RWPE2 (cell line): Measurements from ENCODE around the gene TBC1D1.

Experiments
- ATAC-seq: fragments of 200-7000 bp; cut with Tn5 transposase; 3 replicates; pipeline ENCODE4 v1.9.1; 2021; ENCODE audit warnings: low read depth
- DNase-seq: peaks from one replicate; pipeline ENCODE4 v3.0.0-alpha.2; 2020; ENCODE audit warnings: low spot score
- H3K27ac ChIP-seq: fragments of 450-650 bp; 2 replicates; pipeline ENCODE4 v1.5.1; 2017; ENCODE audit warnings: mild to moderate bottlenecking; ENCODE audit not compliant: poor library complexity, severe bottlenecking
- H3K27me3 ChIP-seq: fragments of 250-450 bp; sonication (Bioruptor Pico); 2 replicates; pipeline ENCODE4 v1.5.1; 2021; ENCODE audit warnings: mild to moderate bottlenecking, moderate library complexity; ENCODE audit not compliant: insufficient read depth, poor library complexity, severe bottlenecking
- H3K36me3 ChIP-seq: fragments of 250-450 bp; sonication (Bioruptor Pico); 2 replicates; pipeline ENCODE4 v1.5.1; 2020; ENCODE audit warnings: low read depth, mild to moderate bottlenecking, moderate library complexity
- H3K4me1 ChIP-seq: fragments of 250-450 bp; sonication (Bioruptor Pico); 2 replicates; pipeline ENCODE4 v1.5.1; 2021; ENCODE audit warnings: mild to moderate bottlenecking, moderate library complexity; ENCODE audit not compliant: insufficient read depth, poor library complexity, severe bottlenecking
- H3K4me3 ChIP-seq: fragments of 250-450 bp; sonication (Bioruptor Pico); 2 replicates; pipeline ENCODE4 v1.5.1; 2021; ENCODE audit warnings: mild to moderate bottlenecking, moderate library complexity; ENCODE audit not compliant: severe bottlenecking
- H3K9me3 ChIP-seq: fragments of 250-450 bp; sonication (Bioruptor Pico); 2 replicates; pipeline ENCODE4 v1.5.1; 2021; ENCODE audit warnings: mild to moderate bottlenecking, moderate library complexity; ENCODE audit not compliant: severe bottlenecking
- CTCF ChIP-seq: fragments of 450-650 bp; IDR thresholded peaks from one replicate; pipeline ENCODE4 v1.5.1; 2017; ENCODE audit warnings: mild to moderate bottlenecking, moderate library complexity; ENCODE audit not compliant: poor library complexity, severe bottlenecking

Gene TBC1D1

GRCh38 chr4:37989398-37990260 is 98.7 kb downstream of the TBC1D1 start:
- no peak for ATAC-seq
- Histone ChIP-seq H3K4me3 (no peak overlapping the region), H3K9me3 (no peaks in the 10 kb centered on the region), H3K36me3 (no peaks in the 10 kb centered on the region), H3K27me3 (no peaks in the 10 kb centered on the region), H3K27ac (no peak overlapping the region), H3K4me1 (no peaks in the 10 kb centered on the region)
- no peak for TF ChIP-seq CTCF
- DNase-seq = no peak

DNA sequence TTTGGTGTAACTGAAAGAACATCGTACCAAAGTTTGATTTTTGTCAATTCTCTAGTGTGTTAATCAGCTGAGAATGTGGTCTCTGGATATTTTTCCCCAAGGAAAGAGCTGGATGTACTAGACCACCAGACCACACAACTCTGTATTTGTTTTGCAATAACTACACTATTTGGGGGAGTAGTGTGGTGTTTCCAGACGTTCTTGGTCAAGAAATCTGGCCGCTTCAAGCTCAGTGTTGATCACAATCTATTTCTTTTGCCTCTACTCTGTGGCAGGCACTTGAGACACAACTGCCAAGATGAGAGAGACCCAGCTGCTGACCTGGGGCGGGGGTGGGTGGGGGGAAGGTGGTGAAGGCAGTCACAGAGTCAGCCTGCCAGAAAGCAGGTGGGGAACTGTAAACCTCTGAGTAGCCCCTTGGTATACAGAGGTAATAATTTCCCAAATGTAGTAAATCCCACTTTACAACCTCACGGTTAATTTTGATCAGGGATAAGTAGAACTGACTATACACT is 99.9 kb downstream of the TBC1D1 start:
- no peak for ATAC-seq
- no peak for DNase-seq
- H3K4me1 ChIP-seq = no peaks in the 10 kb centered on the region
- TF ChIP-seq CTCF = no peak
- no peak overlapping the region for H3K4me3 ChIP-seq
- no peaks in the 10 kb centered on the region for H3K9me3 ChIP-seq
- no peaks in the 10 kb centered on the region for H3K36me3 ChIP-seq
- H3K27ac ChIP-seq = no peak overlapping the region
- H3K27me3 ChIP-seq = no peaks in the 10 kb centered on the region

- Histone ChIP-seq H3K27me3 (no peaks in the 10 kb centered on the region), H3K27ac (no peak overlapping the region), H3K4me1 (no peaks in the 10 kb centered on the region), H3K36me3 (no peaks in the 10 kb centered on the region), H3K9me3 (no peaks in the 10 kb centered on the region), H3K4me3 (no peak overlapping the region)
- ATAC-seq (no peak), DNase-seq (no peak)
- TF ChIP-seq CTCF = no peak
Observed at GRCh38 chr4:37991623-37992410, 100.9 kb downstream of the TBC1D1 start.

GRCh38 chr4:37993806-37994205 is 102.9 kb downstream of the TBC1D1 start:
- H3K36me3 ChIP-seq = no peaks in the 10 kb centered on the region
- H3K9me3 ChIP-seq = no peaks in the 10 kb centered on the region
- no peak overlapping the region for H3K4me3 ChIP-seq
- TF ChIP-seq CTCF = no peak
- no peak overlapping the region for H3K27ac ChIP-seq
- DNase-seq (no peak), ATAC-seq (no peak)
- H3K4me1 ChIP-seq = no peaks in the 10 kb centered on the region
- no peaks in the 10 kb centered on the region for H3K27me3 ChIP-seq
